CD1c-positive myeloid dendritic cell (primary cell): ENCODE measurements around the gene ZBTB7C.

Source experiments
- DNase-seq: peaks from one replicate; pipeline ENCODE4 v3.0.0-alpha.2; 2016; ENCODE audit errors: extremely low spot score

ZBTB7C gene

DNA sequence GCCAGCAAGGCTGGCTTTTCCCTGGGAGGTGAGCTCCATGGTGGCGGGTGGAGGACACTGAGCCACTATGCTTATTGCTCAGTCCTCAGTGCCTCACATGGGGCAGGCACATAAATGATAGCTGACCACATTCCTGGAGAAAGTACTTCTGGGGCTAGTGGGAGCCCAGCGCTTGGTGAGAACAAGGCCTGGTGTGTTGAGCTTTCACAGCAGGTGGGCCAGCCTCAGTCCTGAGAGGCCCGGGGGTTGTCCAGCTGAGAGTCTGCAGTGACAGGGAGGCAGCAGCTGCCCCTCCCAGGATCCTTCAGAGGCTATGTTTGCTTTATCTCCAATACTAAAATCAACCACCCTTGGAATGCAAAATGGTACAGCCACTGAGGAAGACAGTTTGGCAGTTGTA, 217.7 kb downstream of the ZBTB7C start:
- DNase-seq = no peak

- no peak for DNase-seq
Observed at GRCh38 chr18:48190994-48191393, 218.2 kb downstream of the ZBTB7C start.

DNA sequence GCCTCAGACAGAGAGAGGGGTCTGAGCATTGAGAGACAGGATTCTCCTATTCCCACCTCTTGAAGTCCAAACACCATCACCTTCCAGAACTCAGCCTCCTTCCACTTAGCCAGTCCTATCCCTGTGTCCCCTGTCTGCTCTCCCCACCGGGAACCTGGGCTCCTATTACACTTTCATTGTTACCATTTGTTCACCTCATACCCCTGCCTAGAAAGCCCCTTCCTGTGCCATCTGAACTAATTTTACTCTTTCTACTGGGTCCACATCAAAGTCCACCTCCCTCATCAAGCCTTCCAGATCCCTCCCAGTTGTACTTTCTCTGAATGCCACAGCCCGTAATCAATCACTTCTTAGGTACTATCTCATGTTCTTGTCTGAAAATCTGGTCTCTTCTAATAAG, 220.6 kb downstream of the ZBTB7C start:
- DNase-seq = no peak

GRCh38 chr18:48186861-48187260, 222.3 kb downstream of the ZBTB7C start:
- DNase-seq = no peak

GRCh38 chr18:48186131-48186766, 222.9 kb downstream of the ZBTB7C start:
- DNase-seq = no peak

DNA sequence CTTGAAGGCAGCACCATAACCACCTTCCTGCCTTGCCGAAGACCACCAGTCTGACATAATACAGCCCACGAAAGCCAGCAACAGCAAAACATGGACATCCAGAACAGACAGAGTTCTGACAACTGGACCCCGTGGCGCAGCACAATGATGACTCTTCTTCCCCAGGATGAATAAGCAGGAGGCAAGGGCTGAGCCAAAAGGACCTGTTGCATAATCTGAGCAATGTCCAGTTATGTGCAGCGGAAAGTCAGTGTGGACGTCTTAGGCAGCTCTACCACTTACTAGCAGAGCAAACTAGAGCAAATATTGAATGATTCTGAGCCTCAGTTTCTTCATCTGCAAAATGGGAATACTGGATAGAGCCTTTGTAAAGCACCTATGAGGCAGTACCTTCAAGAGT, 225.1 kb downstream of the ZBTB7C start:
- no peak for DNase-seq

GRCh38 chr18:48183613-48184012, 225.6 kb downstream of the ZBTB7C start:
- DNase-seq = no peak

- no peak for DNase-seq
Observed at GRCh38 chr18:48182779-48183178, 226.4 kb downstream of the ZBTB7C start.

GRCh38 chr18:48181857-48182256, 227.3 kb downstream of the ZBTB7C start:
- DNase-seq = no peak

DNA sequence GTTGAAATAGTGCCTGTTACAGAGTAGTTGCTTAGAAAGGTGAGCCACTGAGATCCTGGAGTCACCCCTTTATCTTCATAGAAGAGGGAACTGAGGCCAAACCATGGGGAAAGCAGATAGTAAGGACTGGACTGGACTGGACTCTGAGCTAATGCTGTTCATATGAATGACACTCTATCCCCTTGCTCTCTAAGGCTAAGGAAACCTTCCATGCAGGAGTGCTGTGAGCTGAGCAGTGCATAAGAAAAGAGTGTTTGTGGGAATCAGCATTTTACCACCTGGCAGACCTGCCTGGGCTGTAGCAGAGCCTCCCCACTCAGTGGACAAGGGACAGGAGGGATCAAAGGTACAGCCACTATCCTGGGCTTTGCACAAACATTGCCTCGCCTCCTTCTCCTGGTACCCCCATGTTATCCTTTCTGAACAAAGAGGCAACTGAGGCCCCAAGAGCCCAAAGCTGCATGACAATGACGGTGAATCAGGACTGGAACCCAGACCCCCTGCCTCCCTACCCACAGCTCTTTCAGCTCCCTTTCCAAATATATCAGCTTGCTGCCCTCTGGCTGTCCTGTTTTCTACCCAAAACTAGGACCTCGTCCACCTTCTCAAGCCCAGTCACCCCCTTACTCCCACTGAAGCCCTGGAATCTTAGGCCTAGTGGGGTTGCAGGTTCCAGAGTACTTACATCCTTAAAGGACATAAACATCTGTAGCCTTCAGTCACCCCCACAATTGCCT, 227.9 kb downstream of the ZBTB7C start:
- DNase-seq = no peak

DNA sequence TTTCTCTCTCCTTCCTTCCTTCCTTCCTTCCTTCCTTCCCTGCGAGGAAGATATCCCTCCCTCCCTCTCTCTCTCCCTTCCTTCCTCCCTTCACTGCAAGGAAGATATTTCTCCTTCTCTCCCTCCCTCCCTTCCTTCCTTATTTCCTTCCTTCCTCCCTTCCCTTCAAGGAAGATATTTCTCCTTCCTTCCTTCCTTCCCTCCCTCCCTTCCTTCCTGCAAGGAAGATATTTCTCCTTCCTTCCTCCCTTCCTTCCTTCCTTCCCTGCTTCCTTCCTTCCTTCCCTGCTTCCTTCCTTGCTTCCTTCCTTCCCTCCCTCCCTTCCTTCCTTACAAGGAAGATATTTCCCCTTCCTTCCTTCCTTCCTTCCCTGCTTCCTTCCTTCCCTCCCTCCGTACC, 229.5 kb downstream of the ZBTB7C start:
- no peak for DNase-seq

- no peak for DNase-seq
Observed at GRCh38 chr18:48179001-48179400, 230.2 kb downstream of the ZBTB7C start.

GRCh38 chr18:48176909-48177308, 232.3 kb downstream of the ZBTB7C start:
- no peak for DNase-seq

DNA sequence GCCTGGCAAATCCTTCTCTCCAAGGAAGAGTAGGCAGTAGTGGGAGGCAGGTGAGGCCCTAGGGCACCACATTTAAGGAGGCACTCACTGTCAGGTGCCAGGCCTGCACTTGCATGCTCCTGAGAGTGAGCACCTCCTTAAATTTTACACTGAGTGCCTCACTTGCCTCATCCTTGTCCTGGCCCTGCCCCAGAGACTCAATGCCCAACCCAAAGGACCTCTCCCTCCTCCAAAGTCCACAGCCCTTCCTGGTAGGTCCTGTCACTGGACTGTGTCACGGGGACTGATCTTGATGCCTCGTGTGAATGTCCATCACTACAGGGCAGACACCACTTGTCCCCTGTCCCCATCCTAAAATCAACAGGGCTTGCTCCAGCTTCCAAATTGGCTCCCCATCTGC, 235.6 kb downstream of the ZBTB7C start:
- no peak for DNase-seq

DNA sequence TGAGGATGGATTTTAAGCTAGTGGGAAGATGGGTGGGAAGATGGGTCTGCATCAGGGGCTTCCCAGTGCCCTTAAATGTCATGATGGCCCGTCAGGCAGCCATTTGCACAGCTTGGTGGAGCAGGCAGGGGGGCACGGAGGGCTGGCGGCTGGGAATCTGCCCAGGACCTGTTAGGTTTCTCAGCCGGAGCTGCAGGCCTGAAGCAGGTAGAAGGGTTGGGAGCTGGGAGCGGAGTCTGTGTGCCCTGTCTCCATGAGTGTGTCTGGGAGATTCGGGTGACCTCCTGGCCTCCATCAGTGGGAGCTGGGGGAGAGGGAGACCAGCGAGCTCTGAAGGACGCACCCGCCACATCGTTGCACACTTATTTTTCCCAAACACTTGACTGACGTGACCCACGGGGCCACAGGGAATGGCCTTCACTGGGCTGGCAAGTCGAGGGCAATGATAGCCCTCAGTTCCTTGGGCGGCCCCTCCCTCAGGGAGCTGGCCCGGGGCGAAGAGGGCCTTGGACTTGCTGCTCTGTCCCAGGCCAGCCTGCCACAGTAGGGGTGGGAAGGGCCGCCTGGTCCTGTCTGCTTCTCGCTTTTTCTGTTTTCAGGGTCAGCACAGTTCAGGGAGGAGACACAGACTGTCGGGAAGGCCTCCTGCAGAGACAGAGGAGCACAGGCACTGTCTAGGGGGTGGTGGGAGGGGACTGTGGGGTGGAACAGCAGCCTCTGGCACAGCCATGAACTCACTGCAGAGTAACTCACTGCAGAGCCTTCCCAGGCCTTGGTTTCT, 236.8 kb downstream of the ZBTB7C start:
- DNase-seq = no peak

GRCh38 chr18:48171490-48172188, 237.5 kb downstream of the ZBTB7C start:
- DNase-seq = no peak

DNA sequence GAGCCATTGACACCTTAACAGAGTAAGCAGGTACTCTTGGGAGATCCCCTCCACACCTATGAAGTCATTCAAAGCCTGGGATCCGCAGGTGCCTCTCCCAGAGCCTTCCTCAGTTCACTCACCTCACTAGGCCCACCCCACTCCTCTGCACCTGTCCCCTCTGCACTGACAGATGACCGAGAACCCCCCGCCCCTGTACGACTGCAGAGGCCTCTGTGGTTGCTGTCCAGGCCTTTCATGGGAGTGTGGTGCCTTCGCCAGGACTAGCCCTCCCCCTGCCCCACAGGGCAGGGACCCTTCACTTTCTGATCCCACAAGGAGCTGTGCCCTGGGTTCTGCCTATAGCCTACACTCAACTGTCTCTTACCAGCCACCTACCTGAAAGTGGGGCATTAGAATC, 238.5 kb downstream of the ZBTB7C start:
- no peak for DNase-seq

DNA sequence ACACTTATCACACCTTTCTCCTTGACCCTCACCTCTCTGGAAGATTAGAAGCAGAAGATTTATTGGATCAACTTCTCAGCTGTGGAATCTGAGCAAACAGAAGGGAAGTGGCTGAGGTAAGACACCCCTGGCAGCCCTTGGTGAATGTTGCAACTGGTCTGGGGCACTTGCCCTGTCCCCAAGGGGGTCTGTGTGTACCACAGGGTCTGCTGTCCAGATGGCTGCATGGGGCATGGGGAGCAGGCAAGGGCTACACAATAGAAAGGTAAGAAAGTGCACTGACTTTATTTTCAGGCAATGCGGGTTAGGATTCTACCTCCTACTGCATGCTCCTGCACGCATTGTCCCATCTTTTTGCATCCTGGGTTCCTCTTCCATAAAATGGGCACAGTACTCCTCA, 240.3 kb downstream of the ZBTB7C start:
- DNase-seq = no peak

DNA sequence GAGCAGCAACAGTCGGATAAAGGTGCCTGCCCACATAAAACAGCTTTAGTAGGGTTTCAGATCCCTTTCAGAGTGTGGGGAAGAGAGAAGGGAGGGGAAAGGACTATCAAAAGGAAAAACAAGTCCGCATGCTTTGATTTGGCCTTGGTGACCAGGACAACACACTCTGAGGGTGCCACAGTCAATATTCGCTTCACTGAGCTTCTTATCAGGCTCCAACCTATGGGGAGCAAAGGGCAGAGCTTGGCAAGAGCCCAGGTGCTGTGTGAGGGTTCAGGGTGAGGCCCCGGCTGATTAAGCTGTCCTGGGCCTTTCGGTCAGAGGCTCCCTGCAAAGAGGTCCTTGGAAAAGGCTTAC, 241.3 kb downstream of the ZBTB7C start:
- DNase-seq = no peak

DNA sequence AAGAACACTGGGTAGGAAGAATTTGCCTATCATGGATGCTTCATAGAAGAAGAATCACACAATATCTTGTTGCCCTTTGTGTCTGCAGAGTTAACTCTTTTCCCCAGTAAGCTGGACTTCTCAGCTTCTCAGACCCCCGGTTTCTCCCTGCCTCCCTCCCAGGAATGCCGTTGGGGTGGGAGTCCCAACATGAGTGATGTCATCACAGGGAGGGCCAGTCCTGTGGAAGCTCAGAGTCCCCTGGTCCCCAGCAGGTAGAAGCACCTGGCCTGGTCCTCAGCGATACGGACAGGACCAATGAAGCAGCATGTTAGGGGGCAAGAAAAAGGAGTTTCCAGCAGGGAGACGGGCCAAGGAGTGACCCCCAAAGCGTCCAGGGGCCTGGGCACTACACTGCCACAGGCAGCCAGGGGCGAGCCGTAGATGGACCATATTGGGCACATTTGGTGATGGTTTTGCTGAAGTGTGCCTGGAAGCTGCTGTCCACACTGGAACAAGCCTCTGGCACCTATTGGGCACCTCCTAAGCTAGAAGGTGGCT, 242.8 kb downstream of the ZBTB7C start:
- DNase-seq = no peak

- peak; percentile 67 for DNase-seq
Observed at GRCh38 chr18:48165111-48165866, 243.9 kb downstream of the ZBTB7C start.
